B cell (primary cell): Measurements from ENCODE around the gene FOXF1.

ENCODE experiments used
- EZH2 ChIP-seq: IDR thresholded peaks from 2 replicates; pipeline ENCODE4 v1.6.1; 2012; ENCODE audit warnings: borderline replicate concordance, low read depth, mild to moderate bottlenecking, moderate library complexity, low read length; ENCODE audit not compliant: insufficient read depth, poor library complexity, severe bottlenecking
- TF ChIP-seq, protein P1 (sequence below): fragments of 200-600 bp; IDR thresholded peaks from one replicate; pipeline ENCODE4 v1.8.0; 2022; ENCODE audit warnings: antibody characterized with exemption, mild to moderate bottlenecking

DNA sequence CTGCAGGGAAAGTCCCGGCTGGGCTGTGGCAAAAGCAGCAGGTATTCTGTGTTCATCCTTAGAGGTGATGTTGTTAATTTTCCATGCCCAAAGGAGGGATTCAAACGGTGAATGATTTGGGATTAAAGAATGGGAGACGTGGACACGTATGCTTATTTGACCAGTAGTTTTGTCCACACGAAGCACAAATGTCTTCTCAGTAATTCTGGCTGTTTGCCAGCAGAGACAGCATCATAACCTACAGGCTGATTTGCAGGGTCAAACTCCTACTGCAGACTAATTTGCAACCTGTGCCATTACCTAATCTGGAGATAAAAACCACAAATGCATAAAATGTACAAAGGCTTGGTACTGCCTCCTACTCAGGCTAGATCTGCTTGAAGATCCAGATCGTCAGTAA is 30.6 kb downstream of the FOXF1 start:
- TF ChIP-seq, protein P1, sequence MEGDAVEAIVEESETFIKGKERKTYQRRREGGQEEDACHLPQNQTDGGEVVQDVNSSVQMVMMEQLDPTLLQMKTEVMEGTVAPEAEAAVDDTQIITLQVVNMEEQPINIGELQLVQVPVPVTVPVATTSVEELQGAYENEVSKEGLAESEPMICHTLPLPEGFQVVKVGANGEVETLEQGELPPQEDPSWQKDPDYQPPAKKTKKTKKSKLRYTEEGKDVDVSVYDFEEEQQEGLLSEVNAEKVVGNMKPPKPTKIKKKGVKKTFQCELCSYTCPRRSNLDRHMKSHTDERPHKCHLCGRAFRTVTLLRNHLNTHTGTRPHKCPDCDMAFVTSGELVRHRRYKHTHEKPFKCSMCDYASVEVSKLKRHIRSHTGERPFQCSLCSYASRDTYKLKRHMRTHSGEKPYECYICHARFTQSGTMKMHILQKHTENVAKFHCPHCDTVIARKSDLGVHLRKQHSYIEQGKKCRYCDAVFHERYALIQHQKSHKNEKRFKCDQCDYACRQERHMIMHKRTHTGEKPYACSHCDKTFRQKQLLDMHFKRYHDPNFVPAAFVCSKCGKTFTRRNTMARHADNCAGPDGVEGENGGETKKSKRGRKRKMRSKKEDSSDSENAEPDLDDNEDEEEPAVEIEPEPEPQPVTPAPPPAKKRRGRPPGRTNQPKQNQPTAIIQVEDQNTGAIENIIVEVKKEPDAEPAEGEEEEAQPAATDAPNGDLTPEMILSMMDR, result no peak
- TF ChIP-seq EZH2, result no peak
